ENCODE results near the gene ANKRD49.
"Not testable (repeated sequence)": the region's sequence is repeated elsewhere in the genome, so short reads cannot be mapped to it uniquely, and the experiment has no call there.

ANKRD49 gene

DNA sequence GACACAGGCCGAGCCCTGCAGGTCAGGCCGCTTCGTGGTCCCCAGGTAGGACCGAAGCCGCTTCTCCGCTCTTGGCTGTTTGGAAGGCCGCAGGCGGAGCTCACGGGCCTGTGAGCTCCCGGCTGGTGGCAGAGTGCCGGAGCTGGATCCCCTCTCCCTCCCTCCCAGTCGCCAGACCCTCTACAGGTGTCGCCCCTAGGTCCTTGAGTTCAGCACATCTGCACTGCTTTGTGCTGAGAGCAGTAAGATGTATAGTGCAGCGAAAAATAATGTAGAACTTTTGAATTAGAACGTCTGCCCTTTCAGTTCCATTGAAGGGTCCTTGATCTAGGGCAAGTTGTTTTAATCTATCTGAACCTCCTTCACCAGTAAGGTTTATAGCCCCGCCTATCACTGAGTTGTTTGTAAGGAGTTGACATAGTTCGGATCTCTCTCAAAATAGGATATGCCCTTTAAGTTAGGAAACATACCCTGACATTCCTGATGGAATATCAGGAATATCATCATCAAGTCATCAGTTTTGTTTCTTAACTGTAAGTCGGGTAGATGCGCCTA is 419 bp downstream of the ANKRD49 start:
- H3K4me2 ChIP-seq (ENCODE audit: low read length), result peak overlapping the region; percentile 76
- H3K27me3 ChIP-seq (ENCODE audit: insufficient read depth, low read length, poor library complexity), result no peaks in the 10 kb centered on the region
- peaks cover 2% of the 10 kb centered on the region for H3K79me1 ChIP-seq (ENCODE audit: low read length)
- no peak overlapping the region for H2BK120ac ChIP-seq (ENCODE audit: low read depth, low read length)
- peak overlapping the region; percentile 87 for H3K4me3 ChIP-seq (ENCODE audit: low read length)
- no peaks in the 10 kb centered on the region for H3K36me3 ChIP-seq (ENCODE audit: control insufficient read depth, insufficient read depth, low read length)
- peak overlapping the region; percentile 86 for H3K56ac ChIP-seq (ENCODE audit: low read length)
- no peak overlapping the region for H3K18ac ChIP-seq (ENCODE audit: low read length)
- DNase-seq, result no peak
- no peak overlapping the region for H2BK5ac ChIP-seq (ENCODE audit: low read length)
- H4K8ac ChIP-seq (ENCODE audit: low read depth, low read length), result no peak overlapping the region
- H3K9ac ChIP-seq (ENCODE audit: low read length), result peak overlapping the region; percentile 77
- H4K5ac ChIP-seq (ENCODE audit: low read length), result no peak overlapping the region
- no peak overlapping the region for H2AK5ac ChIP-seq (ENCODE audit: low read length)
- H2BK15ac ChIP-seq (replicated peaks; ENCODE audit: low read depth), result no peak overlapping the region
- no peak overlapping the region for H3K4ac ChIP-seq (ENCODE audit: low read depth, low read length)
- no peaks in the 10 kb centered on the region for H3K4me1 ChIP-seq (ENCODE audit: control insufficient read depth, low read depth, low read length)
- WGBS (ENCODE audit: extremely low coverage, insufficient coverage, low lambda C conversion rate), result no CpG with 5 or more reads among the region's 19 CpGs
- peaks cover 2% of the 10 kb centered on the region for H3K79me2 ChIP-seq (ENCODE audit: control insufficient read depth, insufficient read depth, low read length)
- no peak overlapping the region for H3K23ac ChIP-seq (ENCODE audit: low read length)
- peak overlapping the region; percentile 46 for H3K27ac ChIP-seq (ENCODE audit: low read depth, low read length)

- whole genome bisulfite sequencing (ENCODE audit: extremely low coverage, insufficient coverage, low lambda C conversion rate), result no CpG with 5 or more reads among the region's 2 CpGs
- Histone ChIP-seq H3K18ac (ENCODE audit: low read length) (no peak overlapping the region), H3K56ac (ENCODE audit: low read length) (no peak overlapping the region), H3K36me3 (ENCODE audit: control insufficient read depth, insufficient read depth, low read length) (no peaks in the 10 kb centered on the region), H3K4ac (ENCODE audit: low read depth, low read length) (no peak overlapping the region), H4K8ac (ENCODE audit: low read depth, low read length) (no peak overlapping the region), H3K4me1 (ENCODE audit: control insufficient read depth, low read depth, low read length) (no peaks in the 10 kb centered on the region), H2BK5ac (ENCODE audit: low read length) (no peak overlapping the region), H3K9ac (ENCODE audit: low read length) (no peak overlapping the region), H2BK120ac (ENCODE audit: low read depth, low read length) (no peak overlapping the region), H2BK15ac (replicated peaks; ENCODE audit: low read depth) (no peak overlapping the region), H4K5ac (ENCODE audit: low read length) (no peak overlapping the region), H3K27me3 (ENCODE audit: insufficient read depth, low read length, poor library complexity) (no peaks in the 10 kb centered on the region), H3K4me3 (ENCODE audit: low read length) (no peak overlapping the region), H3K23ac (ENCODE audit: low read length) (no peak overlapping the region), H3K4me2 (ENCODE audit: low read length) (no peak overlapping the region), H2AK5ac (ENCODE audit: low read length) (no peak overlapping the region), H3K79me2 (ENCODE audit: control insufficient read depth, insufficient read depth, low read length) (no peaks in the 10 kb centered on the region), H3K79me1 (ENCODE audit: low read length) (peaks cover 2% of the 10 kb centered on the region), H3K27ac (ENCODE audit: low read depth, low read length) (no peak overlapping the region)
- no peak for DNase-seq
Observed at GRCh38 chr11:94500181-94500580, 6.4 kb downstream of the ANKRD49 start.

DNA sequence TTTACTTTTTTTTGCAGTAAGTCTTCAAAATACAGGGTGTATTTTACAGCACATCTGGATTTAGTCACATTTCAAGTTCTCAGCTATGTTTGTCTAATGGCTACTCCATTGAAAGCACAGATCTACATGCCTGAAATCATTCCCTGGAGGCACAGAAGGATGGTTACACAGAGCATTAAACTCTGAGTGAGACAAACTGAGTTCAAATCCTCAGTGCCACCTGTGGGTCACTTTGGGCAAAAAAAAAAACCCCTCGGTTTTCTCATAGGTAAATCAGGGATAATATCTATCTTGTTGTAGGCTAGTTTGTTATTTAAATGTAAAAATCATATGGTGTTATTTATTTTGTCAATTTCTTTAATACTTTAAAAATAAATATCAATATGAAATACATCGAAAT is 7.7 kb downstream of the ANKRD49 start:
- no peak overlapping the region for H3K18ac ChIP-seq (ENCODE audit: low read length)
- no peaks in the 10 kb centered on the region for H3K79me1 ChIP-seq (ENCODE audit: low read length)
- H3K23ac ChIP-seq (ENCODE audit: low read length), result no peak overlapping the region
- H4K5ac ChIP-seq (ENCODE audit: low read length), result no peak overlapping the region
- H3K56ac ChIP-seq (ENCODE audit: low read length), result no peak overlapping the region
- no peaks in the 10 kb centered on the region for H3K36me3 ChIP-seq (ENCODE audit: control insufficient read depth, insufficient read depth, low read length)
- WGBS (ENCODE audit: extremely low coverage, insufficient coverage, low lambda C conversion rate), result no CpG with 5 or more reads among the region's 2 CpGs
- peak; percentile 19 for DNase-seq
- no peaks in the 10 kb centered on the region for H3K27me3 ChIP-seq (ENCODE audit: insufficient read depth, low read length, poor library complexity)
- no peak overlapping the region for H3K4ac ChIP-seq (ENCODE audit: low read depth, low read length)
- H2BK120ac ChIP-seq (ENCODE audit: low read depth, low read length), result no peak overlapping the region
- H3K9ac ChIP-seq (ENCODE audit: low read length), result no peak overlapping the region
- no peak overlapping the region for H3K27ac ChIP-seq (ENCODE audit: low read depth, low read length)
- H4K8ac ChIP-seq (ENCODE audit: low read depth, low read length), result no peak overlapping the region
- H3K4me1 ChIP-seq (ENCODE audit: control insufficient read depth, low read depth, low read length), result no peaks in the 10 kb centered on the region
- H2AK5ac ChIP-seq (ENCODE audit: low read length), result no peak overlapping the region
- H2BK15ac ChIP-seq (replicated peaks; ENCODE audit: low read depth), result no peak overlapping the region
- H3K4me3 ChIP-seq (ENCODE audit: low read length), result no peak overlapping the region
- no peaks in the 10 kb centered on the region for H3K79me2 ChIP-seq (ENCODE audit: control insufficient read depth, insufficient read depth, low read length)
- H3K4me2 ChIP-seq (ENCODE audit: low read length), result no peak overlapping the region
- H2BK5ac ChIP-seq (ENCODE audit: low read length), result no peak overlapping the region

DNA sequence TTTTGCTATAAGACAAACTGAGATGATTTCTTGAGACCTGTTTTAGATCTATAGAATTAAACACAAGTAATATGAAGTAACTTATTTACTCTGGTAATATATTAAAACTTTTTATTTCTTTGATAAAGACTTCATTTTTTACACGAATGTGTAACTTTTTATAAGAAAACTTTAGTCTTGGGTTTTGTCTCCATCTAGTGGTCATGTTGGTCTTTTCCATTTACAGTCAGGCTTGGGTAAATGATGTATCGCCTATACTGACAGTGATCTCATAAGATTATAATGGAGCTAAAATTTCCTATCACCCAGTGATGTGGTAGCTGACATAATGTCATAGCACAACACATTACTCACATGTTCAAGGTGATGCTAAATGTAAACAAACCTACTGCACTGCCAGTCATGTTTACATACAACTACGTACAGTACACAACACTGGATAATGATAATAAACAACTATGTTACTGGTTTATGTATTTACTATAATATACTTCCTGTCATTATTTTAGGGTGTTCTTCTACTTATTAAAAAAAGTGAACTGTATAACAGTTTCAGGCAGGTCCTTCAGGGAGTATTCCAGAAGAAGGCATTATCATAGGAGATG is 11.0 kb downstream of the ANKRD49 start:
- Histone ChIP-seq H3K9ac (ENCODE audit: low read length) (no peak overlapping the region), H2AK5ac (ENCODE audit: low read length) (no peak overlapping the region), H3K4me3 (ENCODE audit: low read length) (no peak overlapping the region), H2BK120ac (ENCODE audit: low read depth, low read length) (no peak overlapping the region), H2BK5ac (ENCODE audit: low read length) (no peak overlapping the region), H3K27ac (ENCODE audit: low read depth, low read length) (no peak overlapping the region), H3K27me3 (ENCODE audit: insufficient read depth, low read length, poor library complexity) (no peaks in the 10 kb centered on the region), H3K4ac (ENCODE audit: low read depth, low read length) (no peak overlapping the region), H3K23ac (ENCODE audit: low read length) (no peak overlapping the region), H2BK15ac (replicated peaks; ENCODE audit: low read depth) (no peak overlapping the region), H3K4me2 (ENCODE audit: low read length) (no peak overlapping the region), H3K79me1 (ENCODE audit: low read length) (no peaks in the 10 kb centered on the region), H3K36me3 (ENCODE audit: control insufficient read depth, insufficient read depth, low read length) (no peaks in the 10 kb centered on the region), H4K5ac (ENCODE audit: low read length) (no peak overlapping the region), H3K79me2 (ENCODE audit: control insufficient read depth, insufficient read depth, low read length) (no peaks in the 10 kb centered on the region), H3K56ac (ENCODE audit: low read length) (no peak overlapping the region), H4K8ac (ENCODE audit: low read depth, low read length) (no peak overlapping the region), H3K4me1 (ENCODE audit: control insufficient read depth, low read depth, low read length) (no peaks in the 10 kb centered on the region), H3K18ac (ENCODE audit: low read length) (no peak overlapping the region)
- DNase-seq, result peak; percentile 49
- WGBS (ENCODE audit: extremely low coverage, insufficient coverage, low lambda C conversion rate), result no CpG with 5 or more reads among the region's 3 CpGs

- not testable (repeated sequence) for H3K79me2 ChIP-seq (ENCODE audit: control insufficient read depth, insufficient read depth, low read length); H3K4me3 ChIP-seq (ENCODE audit: low read length); H3K4me1 ChIP-seq (ENCODE audit: control insufficient read depth, low read depth, low read length); H4K5ac ChIP-seq (ENCODE audit: low read length); DNase-seq; H3K23ac ChIP-seq (ENCODE audit: low read length); H2AK5ac ChIP-seq (ENCODE audit: low read length); H3K18ac ChIP-seq (ENCODE audit: low read length); H2BK5ac ChIP-seq (ENCODE audit: low read length); H3K27ac ChIP-seq (ENCODE audit: low read depth, low read length); H3K36me3 ChIP-seq (ENCODE audit: control insufficient read depth, insufficient read depth, low read length); H2BK120ac ChIP-seq (ENCODE audit: low read depth, low read length); H3K56ac ChIP-seq (ENCODE audit: low read length); H3K9ac ChIP-seq (ENCODE audit: low read length); H3K4ac ChIP-seq (ENCODE audit: low read depth, low read length); H3K79me1 ChIP-seq (ENCODE audit: low read length); H4K8ac ChIP-seq (ENCODE audit: low read depth, low read length); H2BK15ac ChIP-seq (replicated peaks; ENCODE audit: low read depth); H3K27me3 ChIP-seq (ENCODE audit: insufficient read depth, low read length, poor library complexity); H3K4me2 ChIP-seq (ENCODE audit: low read length)
- no CpG with 5 or more reads among the region's 5 CpGs for WGBS (ENCODE audit: extremely low coverage, insufficient coverage, low lambda C conversion rate)
Observed at GRCh38 chr11:94506513-94506912, 12.7 kb downstream of the ANKRD49 start.

- H3K56ac ChIP-seq (ENCODE audit: low read length), result no peak overlapping the region
- no peak overlapping the region for H3K23ac ChIP-seq (ENCODE audit: low read length)
- WGBS (ENCODE audit: extremely low coverage, insufficient coverage, low lambda C conversion rate), result no CpG with 5 or more reads among the region's 4 CpGs
- H3K18ac ChIP-seq (ENCODE audit: low read length), result no peak overlapping the region
- H3K27ac ChIP-seq (ENCODE audit: low read depth, low read length), result no peak overlapping the region
- no peaks in the 10 kb centered on the region for H3K27me3 ChIP-seq (ENCODE audit: insufficient read depth, low read length, poor library complexity)
- H3K36me3 ChIP-seq (ENCODE audit: control insufficient read depth, insufficient read depth, low read length), result no peaks in the 10 kb centered on the region
- no peak overlapping the region for H4K5ac ChIP-seq (ENCODE audit: low read length)
- no peak overlapping the region for H2BK15ac ChIP-seq (replicated peaks; ENCODE audit: low read depth)
- no peak overlapping the region for H3K4me3 ChIP-seq (ENCODE audit: low read length)
- no peak overlapping the region for H3K4me2 ChIP-seq (ENCODE audit: low read length)
- no peak overlapping the region for H3K9ac ChIP-seq (ENCODE audit: low read length)
- H3K79me1 ChIP-seq (ENCODE audit: low read length), result no peaks in the 10 kb centered on the region
- H2BK120ac ChIP-seq (ENCODE audit: low read depth, low read length), result no peak overlapping the region
- peaks cover 3% of the 10 kb centered on the region for H3K4me1 ChIP-seq (ENCODE audit: control insufficient read depth, low read depth, low read length)
- no peak overlapping the region for H4K8ac ChIP-seq (ENCODE audit: low read depth, low read length)
- no peak for DNase-seq
- no peak overlapping the region for H2BK5ac ChIP-seq (ENCODE audit: low read length)
- H3K79me2 ChIP-seq (ENCODE audit: control insufficient read depth, insufficient read depth, low read length), result no peaks in the 10 kb centered on the region
- no peak overlapping the region for H2AK5ac ChIP-seq (ENCODE audit: low read length)
- no peak overlapping the region for H3K4ac ChIP-seq (ENCODE audit: low read depth, low read length)
Observed at GRCh38 chr11:94507485-94507884, 13.7 kb downstream of the ANKRD49 start.
